Stomach (tissue), 9 donors: ENCODE data around the gene EGFL7. TPM values are rescaled to one million over a fixed set of nuclear protein-coding genes. Genes with fewer than 3 reads are reported as not detected.

Experiments
- DNase-seq, 2 donors: peaks; one replicate each; pipeline versions ENCODE4 v3.0.0 to v3.0.0-alpha.2; 2013 to 2019
- H3K27ac ChIP-seq, 5 donors: fragments of 200-600 bp in 4 of 5; sonication (generic) in 4 of 5; one replicate each; pipeline ENCODE4 v1.5.1; 2013 to 2019; ENCODE audit warnings: mild to moderate bottlenecking in 1 of 5, moderate library complexity in 1 of 5
- H3K27me3 ChIP-seq, 3 donors: fragments of 200-600 bp; sonication (generic); one replicate each; pipeline ENCODE4 v1.5.1; 2017 to 2019; ENCODE audit warnings: mixed run types in 1 of 3
- H3K36me3 ChIP-seq, 4 donors: fragments of 200-600 bp; sonication (generic); 1 replicate in 3 of 4; 2 replicates in 1 of 4; pipeline ENCODE4 v1.5.1; 2016 to 2019
- H3K4me1 ChIP-seq, 4 donors: fragments of 200-600 bp; sonication (generic); one replicate each; pipeline ENCODE4 v1.5.1; 2016 to 2019
- H3K4me3 ChIP-seq, 4 donors: fragments of 200-600 bp; sonication (generic) in 3 of 4; one replicate each; pipeline ENCODE4 v1.5.1; 2016 to 2019; ENCODE audit warnings: mild to moderate bottlenecking in 1 of 4
- H3K9me3 ChIP-seq, 4 donors: fragments of 200-600 bp; sonication (generic); one replicate each; pipeline ENCODE4 v1.5.1; 2016 to 2019
- CTCF ChIP-seq, 7 experiments: fragments of 450-650 bp in 4 of 7; fragments of 200-600 bp in 3 of 7; sonication (generic) in 3 of 7; IDR thresholded peaks; one replicate each; pipeline ENCODE4 v1.5.1; 2016 to 2019; ENCODE audit warnings: antibody characterized with exemption in 7 of 7, control low read depth in 2 of 7, mild to moderate bottlenecking in 1 of 7
- EP300 ChIP-seq: sonication (generic); formaldehyde crosslinking; IDR thresholded peaks from one replicate; pipeline ENCODE4 v1.6.1; 2017; ENCODE audit warnings: antibody characterized with exemption
- POLR2A ChIP-seq, 4 donors: fragments of 450-650 bp; IDR thresholded peaks; one replicate each; pipeline ENCODE4 v1.6.1; 2016; ENCODE audit warnings: antibody characterized with exemption in 4 of 4, control low read depth in 2 of 4, mild to moderate bottlenecking in 1 of 4, moderate library complexity in 1 of 4
- POLR2AphosphoS5 ChIP-seq, 3 donors: sonication (generic); formaldehyde crosslinking; IDR thresholded peaks; one replicate each; pipeline ENCODE4 v1.6.1; 2016; ENCODE audit warnings: antibody characterized with exemption in 3 of 3
- WGBS, 5 donors: extraction: QIAGEN DNeasy Blood & Tissue Kit in 3 of 5; methylation state at CpG; one replicate each; pipeline versions ENCODE4 v1.1.5 to v1.1.7; 2013 to 2018; 5-methylcytosine and 5-hydroxymethylcytosine counted together
- intact Hi-C: fragments of 100-400 bp; cut with DNase I; formaldehyde crosslinking; loops from one replicate; pipeline ENCODE4 v1.15.1; 2023; ENCODE audit warnings: low total_unique reads
- polyA plus RNA-seq, 3 donors: library from polyadenylated mRNA; stranded (reverse); fragments of 200-250 nt; gene quantifications; one replicate each; pipeline ENCODE4 v1.2.3, GENCODE V29; 2013
- total RNA-seq, 5 donors: library from RNA; depleted of rRNA; stranded (reverse); fragments of >200 nt; gene quantifications; one replicate each; pipeline versions ENCODE4 v1.1.0 to v1.2.3, GENCODE V29; 2014 to 2016
- donor health status: healthy with polysubstance abuse.
- donor health status: Bipolar disorder and iron deficiency.
- donor health status: healthy.

Gene EGFL7
- total and polyA plus RNA-seq, 8 donors: 20.9 to 1,085 (median 52.2) TPM

DNA sequence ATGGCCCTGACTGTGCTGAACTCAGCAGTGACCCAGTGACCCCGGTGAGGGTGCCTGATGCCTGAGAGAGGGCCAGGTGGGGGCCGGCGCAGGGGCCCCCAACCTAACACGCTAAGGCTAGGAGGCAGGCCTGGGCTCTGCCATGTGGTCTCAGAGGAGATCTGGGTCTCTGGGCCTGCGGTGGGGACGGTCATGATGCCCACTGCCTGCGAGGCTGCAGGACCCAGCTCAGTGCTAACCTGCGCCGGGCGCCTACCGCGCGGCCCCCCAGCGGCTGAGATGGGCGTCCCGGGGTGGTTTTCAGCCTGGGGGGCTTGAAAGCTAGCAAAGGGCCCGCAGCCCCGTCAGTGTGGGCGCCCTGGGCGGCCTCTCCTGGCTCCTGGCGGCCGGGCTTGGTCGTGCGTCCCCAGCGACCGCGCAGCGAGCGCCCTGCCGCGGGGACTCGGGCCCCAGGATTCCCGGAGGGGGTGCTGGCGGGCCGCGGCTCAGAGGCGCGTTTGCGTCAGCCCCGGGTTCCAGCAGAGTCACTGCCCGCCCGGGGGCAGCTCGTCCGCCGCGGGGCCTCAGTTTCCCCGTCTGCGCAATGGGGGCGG lies 2.5 kb downstream of the EGFL7 start:
- peaks cover 0 to 95% (median 53%) of the 10 kb centered on the region in 3 donors for H3K27me3 ChIP-seq
- no peak for TF ChIP-seq EP300
- no peak for TF ChIP-seq POLR2A (IDR thresholded peaks at IDR 0.05)
- TF ChIP-seq CTCF (IDR thresholded peaks at IDR 0.05): peak in 3 of 7 experiments; percentile 7 to 19 (median 15)
- no peak for TF ChIP-seq POLR2AphosphoS5 (IDR thresholded peaks at IDR 0.05)
- no peaks in the 10 kb centered on the region for H3K9me3 ChIP-seq
- WGBS, 5 donors: 8 to 30% (median 9%) methylated on average over 6 to 49 of the region's 49 CpGs
- DNase-seq: peak in 1 of 2 donors; percentile 74
- intact Hi-C loops: no loop called here
- H3K4me3 ChIP-seq: peak overlapping the region; percentile 45 to 58 (median 48)
- H3K4me1 ChIP-seq: peaks cover 11 to 37% (median 24%) of the 10 kb centered on the region in 4 donors
- peak overlapping the region; percentile 14 to 70 (median 38) for H3K27ac ChIP-seq
- H3K36me3 ChIP-seq: no peaks in the 10 kb centered on the region

DNA sequence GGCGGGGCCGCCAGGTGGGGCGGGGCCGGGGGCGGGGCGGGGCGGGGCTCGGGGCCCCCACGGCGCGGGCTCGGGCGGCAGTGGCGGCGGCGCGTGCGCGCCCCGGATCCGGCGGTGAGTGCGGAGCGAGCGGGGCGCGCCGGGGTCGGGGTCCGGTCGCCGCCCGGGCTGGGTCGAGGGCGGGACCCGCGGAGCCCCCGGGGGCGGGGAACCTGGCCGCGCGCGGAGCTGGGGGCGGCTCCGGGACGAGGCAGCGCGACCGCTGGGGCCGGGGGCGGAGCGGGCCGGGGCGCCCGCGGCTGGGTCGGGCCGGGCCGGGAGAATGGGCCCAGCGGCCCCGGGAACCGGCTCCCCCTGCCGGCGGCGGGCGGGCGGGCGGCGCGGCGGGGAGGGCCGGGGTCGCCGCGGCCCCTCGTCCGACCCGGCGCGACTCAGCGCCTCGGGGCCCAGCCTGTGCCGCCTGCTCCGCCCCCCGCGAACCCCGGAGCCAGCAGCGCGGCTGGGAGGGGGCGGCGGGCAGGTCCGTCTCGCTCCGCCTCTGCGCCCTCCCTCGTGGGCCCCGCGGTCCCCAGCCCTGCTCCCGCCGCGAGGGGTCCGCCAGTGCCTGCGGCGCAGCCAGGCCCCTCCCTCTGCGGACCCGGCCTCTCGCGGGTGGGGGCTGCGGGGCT lies 3.1 kb downstream of the EGFL7 start:
- WGBS, 5 donors: 0 to 1% (median 0%) methylated on average over 8 to 109 of the region's 109 CpGs; no CpG with 5 or more reads in 1 of the 5 donors
- peaks cover 11 to 37% (median 24%) of the 10 kb centered on the region in 4 donors for H3K4me1 ChIP-seq
- peak overlapping the region; percentile 45 to 58 (median 48) for H3K4me3 ChIP-seq
- H3K36me3 ChIP-seq: no peaks in the 10 kb centered on the region
- peaks cover 0 to 95% (median 59%) of the 10 kb centered on the region in 3 donors for H3K27me3 ChIP-seq
- intact Hi-C loops: no loop called here
- peak overlapping the region in 2 of 5 donors; percentile 13 to 67 for H3K27ac ChIP-seq
- DNase-seq: peak in 1 of 2 donors; percentile 68
- H3K9me3 ChIP-seq: no peaks in the 10 kb centered on the region
- peak in 1 of 7 experiments; percentile 21 for TF ChIP-seq CTCF (IDR thresholded peaks at IDR 0.05)
- TF ChIP-seq POLR2AphosphoS5 (IDR thresholded peaks at IDR 0.05): no peak
- TF ChIP-seq POLR2A (IDR thresholded peaks at IDR 0.05): no peak
- TF ChIP-seq EP300: no peak

GRCh38 chr9:136666372-136667213 lies 3.9 kb downstream of the EGFL7 start:
- no peaks in the 10 kb centered on the region for H3K9me3 ChIP-seq
- WGBS, 5 donors: 22 to 47% (median 28%) methylated on average over 16 to 35 of the region's 35 CpGs
- intact Hi-C loops: no loop called here
- H3K36me3 ChIP-seq: no peaks in the 10 kb centered on the region
- no peak for DNase-seq
- TF ChIP-seq EP300: no peak
- TF ChIP-seq CTCF (IDR thresholded peaks at IDR 0.05): peak in 1 of 7 experiments; percentile 6
- no peak for TF ChIP-seq POLR2AphosphoS5 (IDR thresholded peaks at IDR 0.05)
- no peak for TF ChIP-seq POLR2A (IDR thresholded peaks at IDR 0.05)
- peak overlapping the region; percentile 45 to 52 (median 48) for H3K4me3 ChIP-seq
- peak overlapping the region in 2 of 5 donors; percentile 13 to 57 for H3K27ac ChIP-seq
- H3K4me1 ChIP-seq: peaks cover 11 to 41% (median 29%) of the 10 kb centered on the region in 4 donors
- H3K27me3 ChIP-seq: peaks cover 0 to 95% (median 59%) of the 10 kb centered on the region in 3 donors
